AG04449 (cell line): ENCODE data around the gene NUP50.

Experiments
- CTCF ChIA-PET: fragments of 350-600 bp; formaldehyde crosslinking; extraction: SDS; loops from one replicate; lab custom pipeline; 2021; ENCODE audit warnings: antibody characterized with exemption; lab: Yijun Ruan, JAX
- POLR2A ChIA-PET: fragments of 400-600, 350-600 bp; formaldehyde crosslinking; extraction: SDS; loops from one replicate; lab custom pipeline; 2020; ENCODE audit warnings: antibody characterized with exemption, inconsistent platforms; lab: Yijun Ruan, JAX
- DNase-seq: peaks from one replicate; pipeline ENCODE4 v3.0.0-alpha.2; 2010; ENCODE audit warnings: low read depth, low spot score
- H3K4me3 ChIP-seq: 2 replicates; pipeline ENCODE4 v1.5.1; 2011; ENCODE audit warnings: low read depth, mild to moderate bottlenecking, control low read depth, low read length
- CTCF ChIP-seq: IDR thresholded peaks from one replicate; pipeline ENCODE4 v1.5.1; 2011; ENCODE audit warnings: mild to moderate bottlenecking, moderate library complexity, low read length, control low read depth, inconsistent platforms; ENCODE audit not compliant: insufficient read depth; ENCODE audit errors: missing control alignments

The NUP50 gene

DNA sequence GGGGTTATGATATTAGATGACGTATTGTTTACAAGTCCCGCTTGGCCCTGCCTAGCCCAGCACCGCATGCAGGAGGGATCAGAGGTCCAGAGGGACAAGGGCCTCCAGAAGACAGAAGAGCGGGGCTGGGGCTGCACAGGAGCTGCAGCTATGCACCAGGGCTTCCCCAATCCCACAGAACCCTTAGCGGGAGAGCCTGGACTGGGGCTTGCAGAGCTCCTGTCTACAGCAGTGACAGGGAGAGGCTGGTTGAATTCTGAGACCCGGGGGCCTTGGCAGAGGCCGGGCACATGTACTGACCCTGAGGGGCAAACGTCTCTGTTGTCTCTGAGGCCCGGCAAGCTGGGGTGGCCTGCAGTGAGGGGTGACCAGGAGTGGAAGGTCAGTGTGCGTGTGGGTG, 70.1 kb downstream of the NUP50 start:
- ChIA-PET CTCF (interaction anchor here (1.0 kb wide), 1 partner anchor 23 kb away, joined by 3 read pairs; no protein-coding TSS in a partner anchor), POLR2A (no interaction called here)
- TF ChIP-seq CTCF = no peak
- H3K4me3 ChIP-seq = no peak overlapping the region
- DNase-seq = no peak

DNA sequence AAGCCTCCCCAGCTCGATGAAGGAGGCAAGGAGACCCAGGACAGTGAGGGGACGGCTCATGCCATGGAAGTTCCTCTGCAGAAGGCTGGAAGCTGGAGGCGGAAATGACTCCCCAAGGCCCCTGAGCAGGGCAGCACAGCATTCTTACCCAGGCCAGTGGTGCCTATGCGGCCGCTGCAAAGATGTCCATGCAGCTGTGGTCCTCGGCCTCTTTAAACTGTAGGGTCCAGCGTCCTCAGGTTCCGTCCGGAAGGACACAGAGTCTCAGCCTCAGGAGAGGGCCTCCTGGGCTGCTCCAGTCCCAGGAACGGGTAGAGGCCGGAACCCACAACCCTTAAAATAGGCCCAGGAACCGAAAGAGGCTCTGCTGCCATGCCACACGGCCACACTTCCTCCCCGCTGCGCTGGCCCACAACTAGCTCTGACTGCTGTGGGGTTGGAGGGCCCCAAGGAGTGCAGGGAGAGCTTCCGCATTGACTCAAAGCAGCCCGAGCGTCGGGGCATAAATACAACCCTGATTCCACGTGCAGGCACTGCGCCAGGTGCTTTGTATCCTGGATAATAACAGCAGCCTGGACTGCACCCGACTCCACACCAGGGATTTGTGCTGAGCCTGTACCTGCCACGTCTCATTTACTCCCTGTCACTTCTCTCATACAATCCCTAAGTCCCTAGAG, 71.5 kb downstream of the NUP50 start:
- CTCF ChIA-PET = interaction anchor here (1.0 kb wide), 1 partner anchor 24 kb away, joined by 3 read pairs; no protein-coding TSS in a partner anchor
- DNase-seq = no peak
- TF ChIP-seq CTCF = no peak
- no peak overlapping the region for H3K4me3 ChIP-seq
- POLR2A ChIA-PET = no interaction called here

DNA sequence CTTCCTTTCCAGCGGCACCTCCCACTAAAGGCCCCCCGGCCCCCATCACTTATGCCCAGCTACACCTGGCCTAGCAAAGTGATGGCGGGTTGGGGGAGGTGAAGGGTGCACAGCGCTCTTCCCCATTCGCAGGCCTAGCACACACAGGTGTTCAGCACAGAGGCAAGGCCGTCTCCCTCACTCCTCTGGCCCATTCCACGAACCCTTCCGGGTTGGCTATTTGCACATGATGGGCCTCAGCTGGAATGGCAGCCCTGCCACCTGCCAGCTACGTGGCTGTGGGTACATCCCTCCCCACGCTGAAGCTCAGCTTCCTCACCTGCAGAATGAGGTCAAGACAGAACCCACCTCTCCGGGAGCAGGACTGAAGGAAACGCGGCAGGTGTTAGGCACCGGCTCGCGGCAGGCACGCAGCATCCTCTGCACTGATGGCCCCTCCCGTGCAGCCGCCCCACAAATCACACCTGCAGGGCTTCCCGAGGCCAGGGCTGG, 72.2 kb downstream of the NUP50 start:
- H3K4me3 ChIP-seq = no peak overlapping the region
- ChIA-PET CTCF (interaction anchor here (0.6 kb wide), 1 partner anchor 64 kb away, joined by 3 read pairs; no protein-coding TSS in a partner anchor), POLR2A (no interaction called here)
- DNase-seq = no peak
- TF ChIP-seq CTCF = no peak

GRCh38 chr22:45237065-45237990, 73.6 kb downstream of the NUP50 start:
- no peak for DNase-seq
- TF ChIP-seq CTCF = no peak
- H3K4me3 ChIP-seq = no peak overlapping the region
- ChIA-PET CTCF (interaction anchor here (1.7 kb wide), 1 partner anchor 27 kb away, joined by 4 read pairs; no protein-coding TSS in a partner anchor), POLR2A (no interaction called here)
